Endothelial cell of umbilical vein (primary cell): Measurements from ENCODE around the gene CDR2. TPM values are rescaled to one million over a fixed set of nuclear protein-coding genes. Genes with fewer than 3 reads are reported as not detected.
"Not testable (repeated sequence)": the region's sequence is repeated elsewhere in the genome, so short reads cannot be mapped to it uniquely, and the experiment has no call there.

Source experiments
- BruUV-seq: library from RNA; stranded (reverse); fragments of 400-500 nt; replicated peaks from 2 replicates; lab custom pipeline; 2021; lab: Mats Ljungman, UMichigan
- CTCF ChIA-PET: fragments of 300-600, 350-600 bp; sonication (Branson Sonifier 250); formaldehyde crosslinking; loops from one replicate; lab custom pipeline; 2021; ENCODE audit warnings: antibody characterized with exemption, inconsistent platforms; lab: Charles Lee
- POLR2A ChIA-PET: fragments of 300-600, 350-600 bp; sonication (Branson Sonifier 250); formaldehyde crosslinking; loops from one replicate; lab custom pipeline; 2021; ENCODE audit warnings: antibody characterized with exemption, inconsistent platforms; lab: Charles Lee
- DNase-seq: peaks from one replicate; pipeline ENCODE4 v3.0.0-alpha.2; 2011; ENCODE audit warnings: low read depth, low spot score
- FAIRE-seq: peaks from 2 replicates; lab custom pipeline; 2011; peaks lifted over from hg19 to GRCh38; lab: Jason Lieb, UNC
- H2AFZ ChIP-seq: 2 replicates; pipeline ENCODE4 v1.6.0; 2012; ENCODE audit warnings: low read depth, low read length, control low read depth, inconsistent platforms
- H3K27ac ChIP-seq: 2 replicates; pipeline ENCODE4 v1.5.1; 2011; ENCODE audit warnings: low read depth, mild to moderate bottlenecking, control low read depth, low read length, moderate library complexity; ENCODE audit not compliant: insufficient read depth
- H3K27me3 ChIP-seq, 2 experiments: 2 replicates each; pipeline versions ENCODE4 v1.6.0 to v1.6.1; 2011; ENCODE audit warnings: low read length in 2 of 2, mixed read lengths in 1 of 2; ENCODE audit not compliant: control insufficient read depth in 2 of 2, insufficient read depth in 2 of 2
- H3K36me3 ChIP-seq, 2 experiments: 2 replicates in 1 of 2; 3 replicates in 1 of 2; pipeline ENCODE4 v1.5.1; 2011; ENCODE audit warnings: low read length in 2 of 2, mild to moderate bottlenecking in 1 of 2, moderate library complexity in 1 of 2; ENCODE audit not compliant: control insufficient read depth in 2 of 2, insufficient read depth in 2 of 2; ENCODE audit errors: extremely low read depth in 1 of 2
- H3K4me1 ChIP-seq: 3 replicates; pipeline ENCODE4 v1.5.1; 2011; ENCODE audit warnings: mild to moderate bottlenecking, low read length; ENCODE audit not compliant: control insufficient read depth, insufficient read depth; ENCODE audit errors: extremely low read depth
- H3K4me2 ChIP-seq: 2 replicates; pipeline ENCODE4 v1.6.1; 2011; ENCODE audit warnings: low read length, control low read depth, mixed read lengths; ENCODE audit not compliant: insufficient read depth
- H3K4me3 ChIP-seq, 3 experiments: fragments of 200-600 bp in 1 of 3; sonication (generic), shearing (Covaris generic) in 1 of 3; replicated peaks in 1 of 3; 2 replicates each; pipeline ENCODE4 v1.5.1; 2011 to 2016; ENCODE audit warnings: control low read depth in 3 of 3, low read length in 3 of 3, mild to moderate bottlenecking in 2 of 3, inconsistent platforms in 1 of 3, low read depth in 1 of 3, moderate library complexity in 1 of 3; ENCODE audit not compliant: insufficient read depth in 1 of 3
- H3K79me2 ChIP-seq: 2 replicates; pipeline ENCODE4 v1.6.0; 2012; ENCODE audit warnings: low read length, inconsistent platforms; ENCODE audit not compliant: control insufficient read depth, insufficient read depth
- H3K9ac ChIP-seq: replicated peaks from 2 replicates; pipeline ENCODE3; 2011; ENCODE audit warnings: low read length, control low read depth; ENCODE audit not compliant: insufficient read depth; ENCODE audit errors: extremely low read depth
- H3K9me1 ChIP-seq: replicated peaks from 3 replicates; pipeline ENCODE4 v1.6.0; 2011; ENCODE audit warnings: mild to moderate bottlenecking, low read length; ENCODE audit not compliant: control insufficient read depth, insufficient read depth; ENCODE audit errors: extremely low read depth
- H3K9me3 ChIP-seq: replicated peaks from 2 replicates; pipeline ENCODE4 v1.5.1; 2012; ENCODE audit warnings: low read length, inconsistent platforms; ENCODE audit not compliant: control insufficient read depth, insufficient read depth
- H4K20me1 ChIP-seq: replicated peaks from 2 replicates; pipeline ENCODE3; 2011; ENCODE audit warnings: mild to moderate bottlenecking, low read length; ENCODE audit not compliant: control insufficient read depth, insufficient read depth; ENCODE audit errors: extremely low read depth
- CTCF ChIP-seq, 2 donors: IDR thresholded peaks; 1 replicate in 1 of 2; 2 replicates in 1 of 2; pipeline ENCODE4 v1.5.1; 2011; ENCODE audit warnings: low read length in 2 of 2, mild to moderate bottlenecking in 2 of 2, moderate library complexity in 2 of 2, control low read depth in 1 of 2, inconsistent platforms in 1 of 2, low read depth in 1 of 2; ENCODE audit not compliant: insufficient read depth in 1 of 2; ENCODE audit errors: extremely low read depth in 1 of 2
- EZH2 ChIP-seq: IDR thresholded peaks from 2 replicates; pipeline ENCODE4 v1.6.1; 2012; ENCODE audit warnings: borderline replicate concordance, low read depth, mild to moderate bottlenecking, moderate library complexity, low read length, inconsistent platforms; ENCODE audit not compliant: severe bottlenecking
- FOS ChIP-seq: IDR thresholded peaks from 2 replicates; pipeline ENCODE4 v1.6.1; 2011; ENCODE audit warnings: mild to moderate bottlenecking, low read length, moderate library complexity, borderline replicate concordance; ENCODE audit not compliant: insufficient read depth
- GATA2 ChIP-seq: IDR thresholded peaks from 2 replicates; pipeline ENCODE4 v1.7.0; 2011; ENCODE audit warnings: low read depth, mild to moderate bottlenecking, moderate library complexity, mixed read lengths, low read length; ENCODE audit not compliant: insufficient read length, insufficient read depth
- JUN ChIP-seq: IDR thresholded peaks from 2 replicates; pipeline ENCODE4 v1.6.1; 2011; ENCODE audit warnings: borderline replicate concordance, low read depth; ENCODE audit not compliant: insufficient read length, insufficient read depth
- MAX ChIP-seq: IDR thresholded peaks from 2 replicates; pipeline ENCODE4 v1.6.1; 2011; ENCODE audit not compliant: insufficient read depth, insufficient read length
- MYC ChIP-seq: IDR thresholded peaks from one replicate; pipeline ENCODE4 v1.6.1; 2011; ENCODE audit warnings: mild to moderate bottlenecking, low read depth, low read length
- POLR2A ChIP-seq: IDR thresholded peaks from 2 replicates; pipeline ENCODE4 v1.6.1; 2012; ENCODE audit warnings: low read depth, mild to moderate bottlenecking, control low read depth, low read length
- POLR2AphosphoS5 ChIP-seq: IDR thresholded peaks from 2 replicates; pipeline ENCODE4 v1.6.1; 2012; ENCODE audit warnings: low read depth, mild to moderate bottlenecking, control low read depth, low read length, moderate library complexity; ENCODE audit not compliant: insufficient read depth
- dilution Hi-C: fragments of 300-500 bp; cut with MboI; formaldehyde crosslinking; loops from one replicate; pipeline ENCODE4 v1.15.0; 2019; ENCODE audit warnings: low sequenced_read_pairs; ENCODE audit not compliant: extremely low pct_ligation_motif_present
- intact Hi-C: fragments of 100-400 bp; cut with micrococcal nuclease; formaldehyde crosslinking; loops from one replicate; pipeline ENCODE4 v1.10.0; 2022
- polyA plus RNA-seq, 4 experiments: library from polyadenylated mRNA; depleted of rRNA in 3 of 4; stranded (reverse) in 3 of 4; unstranded in 1 of 4; fragments of >200 nt; gene quantifications; 2 replicates each; pipeline versions ENCODE4 v1.2.1 to v1.2.3, GENCODE V29; 2011 to 2012; ENCODE audit warnings: missing spikeins in 1 of 4
- total RNA-seq: library from RNA; stranded (reverse); gene quantifications from 2 replicates; pipeline ENCODE4 v1.2.3, GENCODE V29; 2021

CDR2 gene
- total and polyA plus RNA-seq, 2 donors (not counting 3 experiments of a cell fraction or from before 2014, with no cell fraction given), result 35.3 to 61.9 TPM

DNA sequence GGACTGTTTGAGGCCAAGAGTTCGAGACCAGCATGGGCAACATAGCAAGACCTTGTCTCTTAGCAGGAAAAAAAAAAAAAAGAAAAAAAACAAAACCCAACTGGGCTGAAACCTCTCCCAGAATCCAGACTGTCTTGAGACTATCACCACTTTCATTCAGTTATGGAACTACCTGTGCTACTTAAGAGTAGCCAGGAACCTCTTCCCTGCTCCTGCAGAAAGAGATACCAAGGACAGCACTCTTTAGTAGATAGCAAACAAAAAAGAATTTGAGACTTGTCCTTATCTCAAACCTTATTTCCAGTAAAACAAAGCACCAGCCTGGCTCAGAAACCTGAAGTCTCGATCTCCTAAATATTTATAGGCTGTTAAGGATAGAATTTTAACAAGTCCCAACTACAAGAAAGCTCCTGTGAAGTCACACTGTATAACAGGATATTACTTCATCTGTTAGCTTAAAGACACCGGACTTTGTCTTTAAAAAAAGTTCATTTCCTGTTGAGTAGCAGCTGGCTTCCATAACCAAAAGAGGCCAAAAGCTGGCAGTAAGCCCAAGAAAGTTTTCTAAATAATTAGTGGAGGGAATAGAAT lies 5.1 kb downstream of the CDR2 start:
- dilution Hi-C loops (no loop called here), intact Hi-C loops (no loop called here)
- DNase-seq, result peak; percentile 87
- peaks cover 4 to 11% of the 10 kb centered on the region in 2 experiments for H3K36me3 ChIP-seq
- peak; percentile 9 for TF ChIP-seq FOS
- TF ChIP-seq JUN, result peak; percentile 72
- peak; percentile 32 for TF ChIP-seq POLR2AphosphoS5
- TF ChIP-seq POLR2A, result no peak
- TF ChIP-seq GATA2, result no peak
- TF ChIP-seq MYC, result no peak
- no peak for TF ChIP-seq CTCF (IDR thresholded peaks at IDR 0.05; ENCODE audit: extremely low read depth in 1 of 2, insufficient read depth in 1 of 2, low read depth in 1 of 2, low read length in 2 of 2)
- no peak for TF ChIP-seq EZH2
- no peak for TF ChIP-seq MAX
- CTCF ChIA-PET, result interaction anchor here (1.0 to 2.1 kb wide), 3 partner anchors 12 to 48 kb away, joined by 3 to 9 read pairs (median 3); no protein-coding TSS in a partner anchor
- peaks cover 10% of the 10 kb centered on the region for H4K20me1 ChIP-seq
- no peak overlapping the region for H2AFZ ChIP-seq
- peak overlapping the region in 1 of 3 experiments; percentile 30 for H3K4me3 ChIP-seq
- peak overlapping the region; percentile 54 for H3K4me2 ChIP-seq
- H3K79me2 ChIP-seq, result peaks cover 98% of the 10 kb centered on the region
- H3K27me3 ChIP-seq, result no peaks in the 10 kb centered on the region
- POLR2A ChIA-PET, result no interaction called here
- TSS peak; percentile 18 for BruUV-seq
- H3K27ac ChIP-seq, result peak overlapping the region; percentile 80
- H3K9ac ChIP-seq, result peak overlapping the region; percentile 70
- peaks cover 56% of the 10 kb centered on the region for H3K4me1 ChIP-seq
- peaks cover 2% of the 10 kb centered on the region for H3K9me1 ChIP-seq
- FAIRE-seq, result peak; percentile 67
- H3K9me3 ChIP-seq, result no peaks in the 10 kb centered on the region

- CTCF ChIA-PET, result interaction anchor here (0.7 kb wide), 1 partner anchor 10 kb away, joined by 3 read pairs; no protein-coding TSS in a partner anchor
- H4K20me1 ChIP-seq, intact Hi-C loops: not testable (repeated sequence)
Measured at GRCh38 chr16:22368200-22368826, 6.1 kb downstream of the CDR2 start.

More at GRCh38 chr16:22368200-22368826, 6.1 kb downstream of the CDR2 start:
- H3K4me3 ChIP-seq, H3K27me3 ChIP-seq, H2AFZ ChIP-seq, H3K9ac ChIP-seq, BruUV-seq, FAIRE-seq, DNase-seq, H3K9me1 ChIP-seq, H3K9me3 ChIP-seq, dilution Hi-C loops: not testable (repeated sequence)
- Histone ChIP-seq H3K79me2 (peaks cover 97% of the 10 kb centered on the region), H3K27ac (peak overlapping the region; percentile 80), H3K36me3 (peaks cover 11 to 16% of the 10 kb centered on the region in 2 experiments), H3K4me2 (peak overlapping the region; percentile 54), H3K4me1 (peaks cover 56% of the 10 kb centered on the region)
- POLR2A ChIA-PET, result interaction anchor here (0.6 kb wide), 1 partner anchor 18 kb away, joined by 4 read pairs; no protein-coding TSS in a partner anchor
